IPS-NIHi11 (cell line): ENCODE measurements around the gene DCHS2.

Experiments used
- DNase-seq: peaks from one replicate; pipeline ENCODE4 v3.0.0; 2012; ENCODE audit warnings: mixed read lengths, low spot score

Gene DCHS2

GRCh38 chr4:154194649-154195048, 296.9 kb downstream of the DCHS2 start:
- DNase-seq: no peak

DNA sequence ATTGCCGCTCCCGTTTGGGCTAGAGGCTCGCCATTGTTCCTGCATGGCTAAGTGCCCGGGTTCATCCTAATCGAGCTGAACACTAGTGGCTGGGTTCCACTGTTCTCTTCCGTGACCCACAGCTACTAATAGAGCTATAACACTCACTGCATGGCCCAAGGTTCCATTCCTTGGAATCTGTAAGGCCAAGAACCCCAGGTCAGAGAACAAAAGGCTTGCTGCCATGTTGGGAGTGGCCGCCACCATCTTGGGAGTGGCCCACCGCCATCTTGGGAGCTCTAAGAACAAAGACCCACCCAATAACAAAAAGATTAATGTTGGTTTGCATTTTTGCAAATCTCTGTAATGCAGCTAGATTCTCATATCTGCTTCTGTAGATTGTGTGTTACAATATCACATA, 299.0 kb downstream of the DCHS2 start:
- no peak for DNase-seq

GRCh38 chr4:154189346-154189745, 302.3 kb downstream of the DCHS2 start:
- no peak for DNase-seq

DNA sequence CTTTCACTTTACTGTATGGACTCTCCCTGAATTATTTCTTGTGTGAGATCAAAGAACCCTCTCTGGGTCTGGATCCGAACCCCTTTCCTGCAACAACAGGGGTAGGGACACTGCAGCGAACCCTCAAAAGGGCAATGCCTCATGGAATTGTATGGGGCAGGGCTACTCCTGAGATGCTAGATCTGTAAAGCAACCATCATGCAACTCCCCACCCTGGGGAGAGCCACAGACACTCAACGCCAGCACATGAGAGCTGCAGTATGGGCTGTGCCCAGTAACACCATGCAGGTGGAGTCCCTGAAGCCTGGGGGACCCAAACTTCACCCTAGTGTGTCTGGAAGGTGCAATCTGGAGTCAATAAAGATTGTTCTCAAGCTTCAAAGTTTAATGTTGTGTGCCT, 304.7 kb downstream of the DCHS2 start:
- DNase-seq: no peak

DNA sequence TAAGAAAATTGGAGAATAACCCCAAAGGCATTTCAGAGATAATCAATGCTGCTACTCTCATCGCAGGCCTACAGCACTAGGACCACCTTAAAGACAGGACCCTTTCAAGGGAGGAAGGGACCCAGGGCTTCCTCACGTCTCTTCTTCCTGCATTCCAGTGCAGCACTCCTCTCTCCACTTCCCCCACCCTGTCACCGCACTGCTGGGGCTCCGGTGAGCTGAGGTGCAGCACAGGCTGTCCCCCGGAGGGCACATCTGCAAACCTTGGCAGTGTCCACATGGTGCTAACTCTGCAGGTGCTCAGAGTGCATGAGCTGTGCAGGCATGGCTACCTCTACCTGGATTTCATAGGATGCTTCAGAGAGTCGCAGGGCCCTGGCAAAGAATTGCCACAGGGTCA, 305.6 kb downstream of the DCHS2 start:
- DNase-seq: no peak

- DNase-seq: peak; percentile 11
Measured at GRCh38 chr4:154184238-154184637, 307.4 kb downstream of the DCHS2 start.

- no peak for DNase-seq
Measured at GRCh38 chr4:154183264-154183663, 308.3 kb downstream of the DCHS2 start.
